GM18868 (cell line): ENCODE data around the gene SIPA1.
"Not testable (repeated sequence)": the region's sequence is repeated elsewhere in the genome, so short reads cannot be mapped to it uniquely, and the experiment has no call there.

ENCODE experiments used
- ATAC-seq: cut with Tn5 transposase; IDR thresholded peaks from one replicate; pipeline ENCODE4 v1.9.1; 2021; ENCODE audit warnings: mild to moderate bottlenecking, moderate library complexity; ENCODE audit not compliant: unreplicated experiment

Gene SIPA1

DNA sequence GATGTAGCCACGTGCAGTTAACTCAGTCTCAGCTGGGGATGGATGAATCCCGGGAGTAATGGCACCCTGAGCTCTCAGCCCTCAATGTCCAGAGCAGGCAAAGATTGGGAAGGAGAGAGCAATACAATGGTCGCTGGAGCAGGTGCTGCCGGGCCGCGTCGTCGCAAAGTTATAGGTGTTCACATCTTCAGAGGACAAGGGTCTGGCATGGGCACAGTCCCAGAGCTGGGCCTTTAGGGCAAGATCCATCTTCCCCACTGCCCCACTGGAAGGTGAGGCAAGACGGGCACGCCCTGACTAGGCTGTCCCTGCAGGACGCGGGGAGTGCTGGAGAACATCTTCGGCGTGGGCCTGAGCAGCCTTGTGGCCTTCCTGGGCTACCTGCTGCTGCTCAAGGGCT, 14.7 kb upstream of the SIPA1 start:
- ATAC-seq, result no peak

- ATAC-seq, result no peak
Measured at GRCh38 chr11:65623852-65624616, 13.9 kb upstream of the SIPA1 start.

GRCh38 chr11:65624931-65625627, 12.8 kb upstream of the SIPA1 start:
- no peak for ATAC-seq

DNA sequence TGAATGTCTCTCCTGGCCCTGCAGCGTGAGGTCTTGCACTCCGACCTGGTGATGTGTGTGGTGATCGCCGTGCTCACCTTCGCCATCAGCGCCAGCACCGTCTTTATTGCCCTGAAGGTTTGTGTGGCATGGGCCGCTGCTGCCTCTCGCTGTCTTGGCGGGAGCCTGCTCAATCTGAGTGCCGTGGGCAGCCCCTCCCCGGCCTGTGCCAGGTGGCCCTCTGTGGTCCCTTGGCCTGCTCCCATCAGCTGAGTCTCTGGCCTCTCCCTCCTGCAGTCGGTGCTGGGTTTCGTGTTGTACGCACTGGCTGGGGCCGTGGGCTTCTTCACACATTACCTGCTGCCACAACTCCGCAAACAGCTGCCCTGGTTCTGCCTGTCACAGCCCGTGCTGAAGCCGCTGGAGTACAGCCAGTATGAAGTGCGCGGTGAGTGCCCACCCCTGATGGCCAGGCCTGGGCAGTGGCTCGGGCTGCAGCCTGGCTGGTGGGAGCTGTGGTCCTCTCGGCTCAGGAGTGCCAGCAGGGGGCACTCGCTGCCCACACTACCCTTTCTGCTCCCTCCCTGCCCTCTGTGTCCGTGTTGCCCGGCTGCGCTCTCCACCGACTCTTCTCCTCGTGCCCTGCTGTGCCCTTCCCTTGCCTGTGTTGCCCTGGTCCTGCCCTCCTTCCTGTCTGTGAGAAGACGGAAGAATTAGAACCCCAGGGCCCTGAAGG, 12.1 kb upstream of the SIPA1 start:
- no peak for ATAC-seq

DNA sequence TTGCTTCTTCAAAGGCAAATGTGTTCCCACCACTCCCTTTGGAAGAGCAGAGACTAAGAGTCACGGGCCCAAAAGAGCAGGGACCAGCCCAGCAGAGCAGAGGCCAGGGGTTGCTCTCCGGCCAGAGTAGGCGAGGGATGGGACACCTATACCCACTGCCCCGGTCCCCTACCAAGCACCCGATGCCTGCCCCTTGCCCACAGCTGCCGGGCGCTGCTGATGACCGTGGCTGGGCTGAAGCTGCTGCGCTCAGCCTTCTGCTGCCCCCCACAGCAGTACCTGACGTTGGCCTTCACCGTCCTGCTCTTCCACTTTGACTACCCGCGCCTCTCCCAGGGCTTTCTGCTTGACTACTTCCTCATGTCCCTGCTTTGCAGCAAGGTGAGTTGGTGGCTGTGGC, 10.7 kb upstream of the SIPA1 start:
- ATAC-seq, result no peak

GRCh38 chr11:65629579-65629978, 8.3 kb upstream of the SIPA1 start:
- ATAC-seq, result no peak

DNA sequence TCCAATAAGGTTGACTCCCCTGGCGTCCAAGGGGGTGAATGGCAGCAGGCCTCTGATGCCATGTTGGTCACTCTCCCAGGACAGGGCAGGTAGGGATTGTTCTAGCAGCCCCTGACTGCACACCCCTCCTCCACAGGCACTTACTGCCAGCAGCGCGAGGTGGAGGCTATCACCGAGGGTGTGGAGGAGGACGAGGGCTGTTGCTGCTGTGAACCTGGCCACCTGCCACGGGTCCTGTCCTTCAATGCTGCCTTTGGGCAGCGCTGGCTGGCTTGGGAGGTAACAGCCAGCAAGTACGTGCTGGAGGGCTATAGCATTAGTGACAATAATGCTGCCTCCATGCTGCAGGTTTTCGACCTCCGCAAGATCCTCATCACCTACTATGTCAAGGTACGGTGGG, 7.7 kb upstream of the SIPA1 start:
- ATAC-seq, result no peak

GRCh38 chr11:65633390-65634108, 4.4 kb upstream of the SIPA1 start:
- ATAC-seq, result no peak

DNA sequence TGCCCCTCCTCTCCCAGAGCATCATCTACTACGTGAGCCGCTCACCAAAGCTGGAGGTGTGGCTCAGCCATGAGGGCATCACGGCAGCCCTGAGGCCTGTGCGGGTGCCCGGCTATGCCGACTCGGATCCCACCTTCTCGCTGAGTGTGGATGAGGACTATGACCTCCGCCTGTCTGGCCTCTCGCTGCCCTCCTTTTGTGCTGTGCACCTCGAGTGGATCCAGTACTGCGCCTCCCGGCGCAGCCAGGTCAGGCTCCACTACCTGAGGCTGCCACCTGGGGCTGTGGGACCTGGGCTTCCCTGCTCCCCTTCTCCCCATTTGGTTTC, 3.8 kb upstream of the SIPA1 start:
- ATAC-seq, result no peak

GRCh38 chr11:65634440-65634839, 3.5 kb upstream of the SIPA1 start:
- ATAC-seq, result no peak

DNA sequence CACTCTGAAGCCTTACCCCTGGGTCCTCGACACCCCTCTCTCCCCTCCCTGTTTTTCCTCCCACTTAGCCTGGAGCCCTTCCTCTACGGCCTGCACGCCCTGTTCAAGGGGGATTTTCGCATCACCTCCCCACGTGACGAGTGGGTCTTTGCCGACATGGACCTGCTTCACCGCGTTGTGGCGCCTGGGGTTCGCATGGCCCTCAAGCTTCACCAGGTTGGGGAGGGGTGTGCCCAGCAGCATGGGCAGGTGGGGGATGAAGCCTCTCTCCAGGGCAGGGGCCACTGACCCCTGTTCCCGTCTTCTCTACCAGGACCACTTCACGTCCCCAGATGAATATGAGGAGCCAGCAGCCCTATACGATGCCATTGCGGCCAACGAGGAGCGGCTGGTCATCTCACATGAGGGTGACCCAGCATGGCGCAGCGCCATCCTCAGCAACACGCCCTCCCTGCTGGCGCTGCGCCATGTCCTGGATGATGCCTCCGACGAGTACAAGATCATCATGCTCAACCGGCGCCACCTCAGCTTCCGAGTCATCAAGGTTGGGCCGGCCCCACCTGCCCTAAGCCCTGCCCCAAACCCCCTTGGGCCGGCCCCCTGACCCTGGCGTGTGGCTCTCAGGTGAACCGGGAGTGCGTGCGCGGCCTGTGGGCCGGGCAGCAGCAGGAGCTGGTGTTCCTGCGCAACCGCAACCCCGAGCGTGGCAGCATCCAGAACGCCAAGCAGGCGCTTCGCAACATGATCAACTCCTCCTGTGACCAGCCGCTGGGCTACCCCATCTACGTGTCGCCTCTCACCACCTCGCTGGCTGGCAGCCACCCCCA, 2.8 kb upstream of the SIPA1 start:
- no peak for ATAC-seq

DNA sequence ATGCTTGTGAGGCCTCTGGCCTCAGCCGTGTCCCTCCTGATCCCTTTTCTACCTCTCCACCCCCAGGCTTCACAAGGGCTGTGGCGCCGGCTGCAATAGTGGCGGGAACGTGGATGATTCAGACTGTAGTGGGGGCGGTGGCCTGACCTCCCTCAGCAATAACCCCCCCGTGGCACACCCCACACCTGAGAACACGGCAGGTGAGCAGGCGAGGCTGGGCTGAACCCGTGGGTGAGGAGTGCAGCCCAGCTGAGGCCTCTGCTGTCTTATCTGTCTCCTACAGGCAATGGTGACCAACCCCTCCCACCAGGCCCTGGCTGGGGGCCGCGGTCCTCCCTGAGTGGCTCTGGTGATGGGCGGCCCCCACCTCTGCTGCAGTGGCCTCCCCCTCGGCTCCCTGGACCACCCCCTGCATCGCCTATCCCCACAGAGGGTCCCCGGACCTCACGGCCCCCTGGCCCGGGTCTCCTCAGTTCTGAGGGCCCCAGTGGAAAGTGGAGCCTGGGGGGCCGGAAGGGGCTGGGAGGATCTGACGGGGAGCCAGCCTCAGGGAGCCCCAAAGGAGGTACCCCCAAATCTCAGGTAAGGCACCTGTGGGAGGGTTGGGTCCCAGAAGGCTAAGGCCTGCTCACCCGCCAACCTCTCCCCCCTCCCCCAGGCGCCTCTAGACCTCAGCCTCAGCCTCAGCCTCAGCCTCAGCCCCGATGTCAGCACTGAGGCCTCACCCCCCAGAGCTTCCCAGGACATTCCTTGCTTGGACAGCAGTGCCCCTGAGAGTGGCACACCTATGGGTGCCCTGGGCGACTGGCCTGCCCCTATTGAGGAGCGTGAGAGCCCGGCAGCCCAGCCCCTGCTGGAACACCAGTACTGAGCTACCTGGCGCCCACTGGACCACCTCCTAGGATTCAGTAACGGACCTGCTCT, 1.5 kb upstream of the SIPA1 start:
- no peak for ATAC-seq

GRCh38 chr11:65637032-65637557, 806 bp upstream of the SIPA1 start:
- ATAC-seq, result no peak

DNA sequence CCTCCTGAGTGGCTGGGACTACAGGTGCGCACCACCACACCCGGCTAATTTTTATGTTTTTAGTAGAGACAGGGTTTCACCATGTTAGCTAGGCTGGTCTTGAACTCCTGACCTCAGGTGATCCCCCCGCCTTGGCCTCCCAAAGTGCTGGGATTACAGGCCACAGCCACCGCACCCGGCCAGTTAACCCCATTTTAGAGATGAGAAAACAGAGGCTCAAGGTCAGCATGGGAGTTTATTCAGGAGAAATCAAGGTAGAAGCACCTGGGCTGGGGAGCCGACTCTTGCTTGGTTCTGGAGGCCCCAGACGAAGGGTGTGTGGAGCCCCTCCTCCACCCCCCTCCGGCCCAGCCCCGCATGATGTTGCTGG, 1.3 kb downstream of the SIPA1 start:
- not testable (repeated sequence) for ATAC-seq

- ATAC-seq, result no peak
Measured at GRCh38 chr11:65639623-65640482, 2.0 kb downstream of the SIPA1 start.

DNA sequence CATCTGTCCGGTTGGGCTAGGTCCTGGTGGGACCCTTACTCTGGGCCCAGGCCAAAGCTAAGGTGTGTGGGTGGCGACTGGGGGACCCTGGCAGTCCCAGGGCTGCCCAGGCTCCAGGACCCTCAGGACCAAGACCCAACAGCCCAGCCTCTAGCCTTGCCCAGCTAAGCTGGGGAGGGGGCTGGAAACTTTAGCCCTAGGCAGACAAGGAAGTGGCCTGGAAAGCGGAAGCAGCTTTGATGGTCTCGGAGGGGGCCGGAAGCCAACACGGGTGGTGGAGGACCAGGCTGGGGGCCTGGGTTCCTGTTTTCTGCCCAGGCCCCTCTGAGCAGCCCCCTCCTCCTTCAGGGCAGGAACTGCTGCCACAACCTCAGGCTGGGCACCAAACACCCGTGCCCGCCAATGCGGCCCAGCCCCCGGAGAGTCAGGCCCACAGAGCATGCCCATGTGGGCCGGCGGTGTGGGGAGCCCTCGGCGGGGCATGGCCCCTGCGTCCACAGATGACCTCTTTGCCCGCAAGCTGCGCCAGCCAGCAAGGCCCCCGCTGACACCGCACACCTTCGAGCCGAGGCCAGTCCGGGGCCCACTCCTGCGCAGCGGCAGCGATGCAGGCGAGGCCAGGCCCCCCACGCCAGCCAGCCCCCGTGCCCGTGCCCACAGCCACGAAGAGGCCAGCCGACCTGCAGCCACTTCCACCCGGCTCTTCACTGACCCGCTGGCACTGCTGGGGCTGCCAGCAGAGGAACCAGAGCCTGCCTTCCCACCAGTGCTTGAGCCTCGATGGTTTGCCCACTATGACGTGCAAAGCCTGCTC, 2.8 kb downstream of the SIPA1 start:
- ATAC-seq, result no peak

DNA sequence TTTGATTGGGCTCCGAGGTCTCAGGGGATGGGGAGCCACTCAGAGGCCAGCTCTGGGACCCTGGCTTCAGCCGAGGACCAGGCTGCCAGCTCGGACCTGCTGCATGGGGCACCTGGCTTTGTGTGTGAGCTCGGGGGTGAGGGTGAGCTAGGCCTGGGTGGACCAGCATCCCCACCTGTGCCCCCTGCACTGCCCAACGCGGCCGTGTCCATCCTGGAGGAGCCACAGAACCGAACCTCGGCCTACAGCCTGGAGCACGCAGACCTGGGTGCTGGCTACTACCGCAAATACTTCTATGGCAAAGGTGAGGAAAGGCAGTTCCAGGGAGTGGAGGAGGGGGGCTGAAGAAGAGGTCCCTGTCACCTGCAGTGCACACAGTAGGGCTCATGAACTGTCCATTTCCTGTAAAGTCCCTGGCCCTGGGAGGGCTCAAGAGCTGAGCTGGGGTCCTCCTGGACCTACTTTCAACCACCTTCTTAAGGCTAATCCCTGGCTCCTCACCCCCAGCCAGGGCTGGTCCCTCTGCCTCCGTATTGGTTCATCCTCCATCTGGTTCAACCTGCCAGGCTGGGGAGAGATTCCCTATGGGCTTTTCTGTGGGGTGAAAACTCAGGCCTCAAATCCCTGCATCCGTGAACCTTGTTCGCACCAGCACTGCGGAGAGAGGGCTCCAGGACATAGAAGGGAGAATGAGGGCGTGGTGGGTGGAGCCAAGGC, 3.6 kb downstream of the SIPA1 start:
- no peak for ATAC-seq
